ENCODE data around the gene PLA2G4E. TPM values are rescaled to one million over a fixed set of nuclear protein-coding genes. Genes with fewer than 3 reads are reported as not detected.

Gene PLA2G4E
- total RNA-seq (2022; extraction: Qiagen RNA extraction; ENCODE audit: low read depth): not detected in 5 replicates

GRCh38 chr15:42020713-42021273 is at the start of gene PLA2G4E:
Gene PLA2G4E, minus strand, starts transcription at chr15:42021042. Its CDS starts 12 bp downstream, at chr15:42021030.

GRCh38 chr15:41972253-41973242 is 48.3 kb downstream of the PLA2G4E start, which contains the start of gene EHD4:
Gene EHD4, minus strand, starts transcription at chr15:41972557. Its CDS starts 63 bp downstream, at chr15:41972494.

Other genes with a start within 250 kb of the PLA2G4E start
- gene MAPKBP1, start 246.6 kb downstream of the PLA2G4E start, total RNA-seq (2022; extraction: Qiagen RNA extraction; ENCODE audit: low read depth): 2.9 to 5.3 TPM (median 4.3 TPM) in 5 replicates
- 1.8 to 5.4 TPM (median 3.5 TPM) in 5 replicates for gene JMJD7, start 192.9 kb downstream of the PLA2G4E start, total RNA-seq (2022; extraction: Qiagen RNA extraction; ENCODE audit: low read depth)
- 0.51 to 3.3 TPM (median 2.2 TPM) in 5 replicates for gene PLA2G4B, start 182.2 kb downstream of the PLA2G4E start, total RNA-seq (2022; extraction: Qiagen RNA extraction; ENCODE audit: low read depth)
- gene SPTBN5, start 127.0 kb downstream of the PLA2G4E start, total RNA-seq (2022; extraction: Qiagen RNA extraction; ENCODE audit: low read depth): 0.08 to 0.37 TPM (median 0.32 TPM) in 5 replicates
- gene EHD4, start 48.5 kb downstream of the PLA2G4E start, total RNA-seq (2022; extraction: Qiagen RNA extraction; ENCODE audit: low read depth): 9.4 to 12.9 TPM (median 11.9 TPM) in 5 replicates
- not detected in 5 replicates for gene PLA2G4D, start 73.5 kb upstream of the PLA2G4E start, total RNA-seq (2022; extraction: Qiagen RNA extraction; ENCODE audit: low read depth)
- not detected in 5 replicates for gene PLA2G4F, start 135.6 kb upstream of the PLA2G4E start, total RNA-seq (2022; extraction: Qiagen RNA extraction; ENCODE audit: low read depth)
- gene VPS39, start 187.3 kb upstream of the PLA2G4E start, total RNA-seq (2022; extraction: Qiagen RNA extraction; ENCODE audit: low read depth): 14.1 to 17.9 TPM (median 16.7 TPM) in 5 replicates